ENCODE data around the gene ERC1.
A peak's percentile ranks its signal among the peaks of the same experiment; 100 is the strongest.
"Not testable (repeated sequence)": the region's sequence is repeated elsewhere in the genome, so short reads cannot be mapped to it uniquely, and the experiment has no call there.

The ERC1 gene

GRCh38 chr12:981176-981828 is 9.7 kb upstream of the ERC1 start:
- no peak for DNase-seq (ENCODE audit: low read depth in 1 of 2, low spot score in 1 of 2)

- DNase-seq (ENCODE audit: low read depth in 1 of 2, low spot score in 1 of 2), result no peak
Measured at GRCh38 chr12:981961-982360, 9.1 kb upstream of the ERC1 start.

- no peak for DNase-seq (ENCODE audit: low read depth in 1 of 2, low spot score in 1 of 2)
Measured at GRCh38 chr12:988646-989045, 2.4 kb upstream of the ERC1 start.

- no peak for DNase-seq (ENCODE audit: low read depth in 1 of 2, low spot score in 1 of 2)
Measured at GRCh38 chr12:989051-989450, 2.0 kb upstream of the ERC1 start.

DNA sequence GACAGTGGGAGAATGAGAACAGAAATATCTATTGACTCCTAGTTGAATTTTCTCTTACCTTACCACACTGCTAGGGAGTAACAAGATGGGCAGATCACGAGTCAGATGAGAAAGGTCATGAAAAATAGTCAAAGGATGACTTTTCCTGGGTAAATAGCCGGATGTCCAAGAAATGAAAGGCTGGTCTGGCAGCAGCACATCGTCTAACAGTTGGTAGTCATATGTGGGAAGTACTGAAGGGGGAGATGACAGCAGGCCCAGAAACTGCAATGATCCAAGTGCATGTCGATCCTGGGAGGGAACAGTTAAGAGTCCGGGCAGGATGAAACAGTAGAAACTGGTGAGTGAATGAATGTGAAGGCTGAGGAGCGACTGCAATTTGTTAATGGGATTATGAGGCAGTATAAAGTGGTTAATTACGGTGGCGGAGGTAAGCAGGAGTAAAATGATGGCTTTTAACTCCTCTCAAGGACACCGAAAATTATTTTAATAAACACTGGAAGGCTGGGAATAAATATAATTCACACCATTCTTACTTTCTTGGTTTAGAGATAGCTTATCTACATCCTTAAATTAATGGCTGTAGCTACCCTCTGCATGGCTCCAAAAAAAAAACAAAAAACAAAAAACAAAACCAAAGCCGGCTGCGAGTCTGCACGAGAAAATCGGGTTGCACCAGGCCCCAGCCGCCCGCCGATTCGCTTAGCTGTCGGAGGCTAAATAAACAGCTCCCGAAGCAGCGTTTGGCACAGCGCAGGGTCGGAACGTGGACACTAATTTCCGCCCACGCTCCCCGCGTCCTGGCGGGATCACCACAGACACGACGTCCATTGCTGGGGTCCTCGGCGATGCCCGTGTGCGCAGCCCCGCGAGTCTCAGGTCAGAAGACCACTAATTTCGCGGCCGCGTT is 1.0 kb upstream of the ERC1 start:
- peak; percentile 10 to 25 for DNase-seq (ENCODE audit: low read depth in 1 of 2, low spot score in 1 of 2)

DNA sequence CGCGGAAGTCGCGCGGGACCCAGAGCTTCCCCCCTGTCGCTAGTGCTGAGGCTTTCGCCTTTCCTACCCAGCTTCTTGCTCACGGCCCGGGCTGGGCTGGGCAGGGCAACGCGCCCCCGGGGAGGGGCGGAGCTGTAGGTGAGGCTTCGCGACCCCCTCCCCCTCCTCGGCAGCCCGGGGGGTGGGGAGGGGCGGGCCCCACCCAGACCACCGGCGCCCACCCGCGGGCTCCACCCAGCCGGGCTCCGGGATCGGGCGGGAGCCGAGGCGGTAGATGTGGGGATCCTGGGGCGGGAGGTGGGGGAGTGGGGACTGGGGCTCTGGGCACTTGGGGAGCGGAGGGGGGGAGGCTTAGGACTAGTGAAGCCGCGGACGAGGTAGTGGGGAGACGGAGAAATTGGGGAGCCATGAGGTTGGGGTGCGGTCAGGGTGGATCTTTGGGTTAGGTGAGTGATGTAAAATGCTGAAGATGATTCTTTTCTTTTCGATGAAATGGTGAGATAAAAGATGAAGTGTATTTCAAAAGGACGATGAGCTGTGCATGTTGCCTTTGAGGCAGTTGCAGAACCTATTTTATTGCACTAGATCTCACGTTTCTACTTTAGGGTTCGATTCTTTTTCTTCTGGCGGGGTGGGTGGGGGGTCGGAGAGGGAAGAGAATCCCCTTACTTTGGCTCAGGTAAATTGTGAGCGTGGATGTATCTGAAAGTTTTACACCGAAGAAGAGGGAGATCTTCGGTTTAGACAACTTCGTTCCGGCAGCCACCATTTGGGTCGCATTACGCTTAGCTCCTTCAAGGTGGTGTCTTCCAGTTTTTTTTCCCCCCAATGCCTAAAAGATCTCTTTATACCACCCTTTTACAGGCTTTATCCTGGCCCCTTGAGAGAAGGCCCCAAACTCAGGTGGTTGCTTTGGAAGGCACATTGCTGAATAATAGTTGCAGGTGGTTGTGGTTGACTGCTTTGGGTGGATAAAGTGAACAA is 619 bp downstream of the ERC1 start:
- DNase-seq (ENCODE audit: low read depth in 1 of 2, low spot score in 1 of 2), result no peak

GRCh38 chr12:992647-993046 is 1.6 kb downstream of the ERC1 start:
- no peak for DNase-seq (ENCODE audit: low read depth in 1 of 2, low spot score in 1 of 2)

DNA sequence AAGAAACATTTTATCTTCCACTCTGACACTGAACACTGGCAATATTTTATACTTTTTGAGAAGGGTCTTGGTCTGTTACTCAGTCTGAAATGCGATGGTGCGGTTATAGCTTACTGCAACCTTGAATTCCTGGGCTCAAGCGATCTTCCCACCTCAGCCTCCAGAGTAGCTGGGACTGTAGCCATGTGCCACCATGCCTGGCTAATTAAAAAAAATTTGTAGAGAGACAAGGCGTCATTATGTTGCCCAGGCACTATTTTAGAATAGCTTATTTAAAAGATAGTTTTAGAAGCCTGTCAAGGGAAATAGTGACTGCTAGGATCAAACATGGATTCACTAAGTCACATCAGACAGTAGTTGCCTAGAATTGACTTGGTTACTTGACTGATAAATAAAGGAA is 5.9 kb downstream of the ERC1 start:
- DNase-seq (ENCODE audit: low read depth in 1 of 2, low spot score in 1 of 2), result no peak

DNA sequence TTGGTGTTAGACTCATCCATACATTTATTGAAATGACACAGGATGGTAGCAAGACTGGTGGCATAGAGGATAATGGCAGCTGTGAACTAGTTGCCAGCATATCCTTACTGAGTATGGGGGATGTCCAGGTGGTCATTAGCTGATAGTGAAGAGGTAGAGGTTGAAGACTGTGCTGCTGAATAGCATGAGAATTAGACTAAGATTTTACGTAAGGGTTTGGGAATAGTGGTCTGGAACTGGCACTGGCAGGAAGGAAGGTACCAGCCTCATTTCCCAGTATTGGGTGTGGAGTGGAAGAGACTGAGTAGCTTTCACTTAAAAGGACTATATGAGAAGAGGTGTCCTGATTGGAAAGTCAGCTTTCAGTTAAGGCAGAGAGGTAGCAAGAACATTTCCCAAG is 6.5 kb downstream of the ERC1 start:
- no peak for DNase-seq (ENCODE audit: low read depth in 1 of 2, low spot score in 1 of 2)

- DNase-seq (ENCODE audit: low read depth in 1 of 2, low spot score in 1 of 2), result no peak
Measured at GRCh38 chr12:998020-998874, 7.2 kb downstream of the ERC1 start.

DNA sequence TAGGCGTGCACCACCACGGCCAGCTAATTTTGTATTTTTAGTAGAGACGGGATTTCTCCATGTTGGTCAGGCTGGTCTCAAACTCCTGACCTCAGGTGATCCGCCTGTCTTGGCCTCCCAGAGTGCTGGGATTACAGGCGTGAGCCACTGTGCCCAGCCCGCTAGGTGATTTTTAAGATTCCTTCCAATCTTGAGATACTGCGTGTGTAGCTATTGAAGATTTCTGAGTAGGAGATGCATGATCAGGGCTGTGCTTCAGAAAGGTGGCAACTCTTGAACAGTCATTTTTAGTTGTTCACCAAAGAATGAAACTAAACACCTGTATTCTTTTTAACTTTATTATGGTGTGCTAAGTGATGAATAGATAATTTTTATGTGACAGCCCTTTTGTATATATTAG is 8.7 kb downstream of the ERC1 start:
- DNase-seq (ENCODE audit: low read depth in 1 of 2, low spot score in 1 of 2), result not testable (repeated sequence)

- DNase-seq (ENCODE audit: low read depth in 1 of 2, low spot score in 1 of 2), result no peak
Measured at GRCh38 chr12:1001507-1001906, 10.5 kb downstream of the ERC1 start.

- no peak for DNase-seq (ENCODE audit: low read depth in 1 of 2, low spot score in 1 of 2)
Measured at GRCh38 chr12:1003600-1004271, 12.7 kb downstream of the ERC1 start.

DNA sequence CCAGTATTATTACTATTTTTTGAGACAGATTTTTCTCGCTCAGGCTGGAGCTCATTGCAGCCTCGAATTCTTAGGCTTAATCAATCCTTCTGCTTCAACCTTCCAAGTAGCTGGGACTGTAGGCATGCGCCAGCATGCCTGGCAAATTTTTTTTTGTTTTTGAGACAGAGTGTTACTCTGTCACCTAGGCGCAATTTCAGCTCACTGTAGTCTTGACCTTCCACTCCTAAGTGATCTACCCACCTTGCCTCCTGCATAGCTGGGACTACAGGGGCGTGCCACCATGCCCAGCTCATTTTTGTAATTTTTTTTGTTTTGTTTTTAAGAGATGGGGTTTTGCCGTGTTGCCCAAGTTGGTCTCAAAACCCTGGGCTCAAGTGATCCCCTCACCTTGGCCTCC is 15.2 kb downstream of the ERC1 start:
- DNase-seq (ENCODE audit: low read depth in 1 of 2, low spot score in 1 of 2), result no peak

DNA sequence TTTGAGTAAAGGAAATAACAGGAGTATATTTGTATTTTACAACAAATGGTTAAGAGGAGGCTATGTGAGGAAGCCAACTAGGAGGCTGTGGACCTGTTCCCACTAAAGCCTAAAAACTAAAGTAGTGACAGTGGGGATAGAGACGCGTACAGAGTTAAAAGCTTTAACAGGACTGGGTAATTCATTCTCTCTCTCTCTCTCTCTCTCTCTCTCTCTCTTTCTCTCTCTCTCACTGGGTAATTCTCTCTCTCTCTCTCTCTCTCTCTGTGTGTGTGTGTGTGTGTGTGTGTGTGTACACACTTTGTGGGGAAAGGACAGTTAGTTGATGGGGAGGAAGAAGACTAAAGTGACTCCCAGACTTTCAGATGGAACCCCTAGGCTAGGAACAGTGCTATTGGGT is 16.3 kb downstream of the ERC1 start:
- DNase-seq (ENCODE audit: low read depth in 1 of 2, low spot score in 1 of 2), result no peak

DNA sequence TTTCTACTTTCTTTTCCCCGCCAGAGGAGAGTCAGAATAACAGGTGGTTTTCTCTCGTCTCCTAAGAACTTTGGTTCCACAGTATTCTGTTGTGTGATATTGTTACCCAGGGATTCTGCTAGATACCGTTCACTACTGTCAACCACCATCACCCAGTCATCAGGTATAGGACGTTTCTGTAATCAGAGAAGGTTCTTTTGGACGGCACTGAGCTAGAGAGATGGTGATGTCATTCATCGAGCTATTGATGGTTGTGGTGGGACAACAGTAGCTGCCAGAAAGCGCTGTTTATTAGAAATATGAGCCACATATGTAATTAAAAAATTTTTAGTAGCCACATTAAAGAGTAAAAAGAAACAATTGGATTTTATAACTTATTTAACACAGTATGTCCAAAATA is 17.0 kb downstream of the ERC1 start:
- no peak for DNase-seq (ENCODE audit: low read depth in 1 of 2, low spot score in 1 of 2)

DNA sequence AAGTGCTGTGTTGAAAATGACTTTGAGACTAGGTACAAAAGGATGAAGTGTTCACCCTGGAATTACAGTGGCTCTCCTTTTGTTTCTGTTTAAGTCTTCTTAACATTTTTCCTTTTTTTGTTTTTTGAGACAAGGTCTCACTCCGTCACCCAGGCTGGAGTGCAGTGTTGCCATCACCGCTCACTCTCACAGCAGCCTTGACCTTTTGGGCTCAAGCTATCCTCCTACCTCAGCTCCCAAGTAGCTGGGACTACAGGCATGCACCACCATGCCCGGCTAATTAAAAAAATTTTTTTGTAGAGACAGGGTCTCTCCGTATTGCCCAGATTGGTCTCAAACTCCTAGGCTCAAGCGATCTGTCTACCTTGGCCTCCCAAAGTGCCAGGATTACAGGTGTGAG is 20.1 kb downstream of the ERC1 start:
- no peak for DNase-seq (ENCODE audit: low read depth in 1 of 2, low spot score in 1 of 2)

GRCh38 chr12:1013618-1014489 is 22.8 kb downstream of the ERC1 start:
- DNase-seq (ENCODE audit: low read depth in 1 of 2, low spot score in 1 of 2), result no peak

DNA sequence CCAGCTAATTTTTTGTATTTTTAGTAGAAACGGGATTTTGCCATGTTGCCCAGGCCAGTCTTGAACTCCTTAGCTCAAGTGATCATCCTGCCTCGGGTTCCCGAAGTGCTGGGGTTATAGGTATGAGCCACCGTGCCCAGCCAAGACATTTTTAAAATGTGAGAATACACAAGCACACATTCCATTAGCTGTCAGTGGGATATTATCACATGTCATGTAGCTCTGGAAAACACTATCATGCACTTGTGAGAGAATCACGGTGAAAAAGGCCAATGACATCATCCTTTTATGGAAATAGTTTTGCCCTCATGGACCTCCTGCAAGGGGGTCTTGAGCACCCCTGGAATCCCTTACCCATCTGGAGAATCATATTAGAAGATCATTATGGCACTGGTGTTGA is 28.3 kb downstream of the ERC1 start:
- DNase-seq (ENCODE audit: low read depth in 1 of 2, low spot score in 1 of 2), result no peak
